Fibroblast of skin of right biceps (primary cell): ENCODE measurements around the gene TCP11.
A peak's percentile ranks its signal among the peaks of the same experiment; 100 is the strongest.

ENCODE experiments used
- DNase-seq: peaks from one replicate; pipeline ENCODE4 v3.0.0-alpha.2; 2013

TCP11 gene

DNA sequence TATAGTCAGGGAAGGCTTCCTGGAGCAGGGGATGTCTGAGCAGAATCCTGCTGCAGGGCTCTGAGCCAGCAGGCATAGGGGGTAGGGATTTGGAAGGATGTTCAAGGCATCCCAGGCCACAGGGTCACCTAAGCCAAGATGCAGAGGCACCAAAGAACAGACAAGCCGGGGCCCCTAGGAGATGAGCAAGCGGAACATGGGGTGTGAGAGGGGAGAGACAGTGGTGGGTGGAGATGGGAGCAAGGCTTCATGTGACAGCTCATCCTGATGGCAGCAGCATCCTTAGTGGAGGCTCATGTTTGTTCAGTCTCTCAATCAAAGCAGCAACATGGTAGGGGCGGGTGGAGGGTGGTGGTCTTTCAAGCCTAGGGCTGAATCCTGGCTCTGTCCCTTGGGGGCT lies 29.8 kb upstream of the TCP11 start:
- DNase-seq: peak; percentile 60

DNA sequence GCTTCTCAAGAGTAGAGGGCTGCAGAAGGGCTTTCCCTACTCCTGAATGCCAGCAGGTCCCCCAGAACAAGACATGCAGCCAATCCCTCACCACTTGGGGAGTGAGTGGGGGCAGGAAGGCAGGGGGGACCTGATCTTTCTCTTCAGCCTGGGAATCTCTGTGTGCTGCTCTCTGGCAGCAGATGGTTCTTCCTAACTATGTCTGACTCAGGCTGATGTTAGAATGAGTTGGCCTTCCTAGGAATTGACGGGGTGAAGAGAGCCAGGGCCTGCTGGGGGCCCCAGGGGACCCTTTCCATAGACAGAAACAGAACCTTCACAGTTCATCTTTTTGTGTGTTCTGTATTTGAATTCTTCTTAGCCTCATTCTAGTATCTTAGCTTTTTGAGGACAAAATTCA lies 29.0 kb upstream of the TCP11 start:
- peak; percentile 87 for DNase-seq

DNA sequence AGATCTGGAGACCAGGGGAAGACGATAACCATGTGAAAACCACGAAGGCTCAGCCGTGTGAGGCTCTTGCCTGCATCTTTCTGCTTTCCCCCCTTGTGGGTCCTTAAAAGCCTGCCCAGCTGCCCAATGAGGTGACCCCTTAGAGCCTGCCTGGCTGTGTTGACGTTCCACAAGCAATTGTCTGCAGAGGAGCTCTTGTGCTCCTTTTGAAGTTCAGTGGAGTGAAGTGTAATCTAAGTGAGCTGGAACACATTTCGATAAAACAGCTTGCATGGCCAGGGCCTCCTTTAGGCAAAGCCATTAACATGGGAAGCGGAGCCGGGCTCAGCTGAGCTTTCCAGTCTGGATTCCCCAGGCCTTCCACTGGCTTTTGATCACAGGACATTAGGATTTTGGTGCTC lies 27.3 kb upstream of the TCP11 start:
- DNase-seq: no peak

DNA sequence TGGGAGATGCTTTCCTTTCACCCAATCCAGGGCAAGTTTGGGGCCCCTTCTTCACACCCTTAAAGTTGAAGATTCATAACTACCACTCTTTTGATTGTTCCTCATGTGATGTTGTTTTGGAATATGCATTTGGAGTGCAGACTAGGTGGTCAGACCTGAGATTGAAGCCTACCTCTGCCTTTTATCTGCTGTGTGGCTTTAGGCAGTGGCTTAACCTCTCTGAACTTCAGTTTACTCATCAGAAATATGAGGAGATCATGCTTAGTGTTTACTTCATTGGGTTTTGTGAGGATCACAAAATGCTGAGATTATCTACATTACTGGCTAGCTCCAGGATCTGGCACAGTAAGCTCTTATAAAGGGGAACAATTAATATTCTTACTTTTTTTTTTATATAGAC lies 26.4 kb upstream of the TCP11 start:
- no peak for DNase-seq

DNA sequence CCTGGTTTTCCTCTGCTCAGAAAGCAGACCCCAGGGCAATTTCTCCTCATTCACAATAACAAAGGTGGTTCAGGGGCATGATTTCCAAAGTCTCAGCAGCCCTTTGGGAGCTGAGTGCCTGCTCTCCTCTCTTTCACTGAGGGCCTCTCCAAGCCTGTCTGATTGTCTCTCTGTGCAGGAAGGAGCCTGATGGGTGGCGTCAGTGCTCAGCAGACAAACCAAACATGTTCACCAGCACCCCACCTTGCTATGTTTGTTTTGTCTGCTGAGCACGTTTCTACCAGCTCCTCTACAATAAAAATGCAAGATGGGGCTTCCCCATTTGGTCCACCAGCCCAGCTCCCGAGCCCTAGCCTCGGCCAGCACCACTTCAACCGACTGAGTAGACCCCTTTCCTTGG lies 25.4 kb upstream of the TCP11 start:
- DNase-seq: no peak

DNA sequence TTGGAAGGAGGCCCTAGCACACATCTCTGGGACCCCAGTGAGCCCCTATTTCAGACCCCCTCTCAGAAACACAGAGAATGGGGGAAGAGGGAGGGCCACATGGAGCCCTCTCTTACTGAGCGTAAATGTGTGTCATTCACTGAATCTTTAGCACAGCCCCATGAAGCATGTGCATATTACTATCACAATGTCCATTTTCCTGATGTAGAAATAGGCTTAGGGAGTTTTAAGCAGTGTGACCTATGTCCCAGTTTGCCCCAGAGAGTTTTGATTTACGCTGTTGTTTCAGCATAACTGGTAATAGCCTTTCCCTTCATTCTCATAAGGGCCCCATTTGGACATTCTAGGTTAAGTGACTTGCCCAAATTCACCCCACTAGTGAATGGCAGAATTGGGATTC lies 25.0 kb upstream of the TCP11 start:
- no peak for DNase-seq

DNA sequence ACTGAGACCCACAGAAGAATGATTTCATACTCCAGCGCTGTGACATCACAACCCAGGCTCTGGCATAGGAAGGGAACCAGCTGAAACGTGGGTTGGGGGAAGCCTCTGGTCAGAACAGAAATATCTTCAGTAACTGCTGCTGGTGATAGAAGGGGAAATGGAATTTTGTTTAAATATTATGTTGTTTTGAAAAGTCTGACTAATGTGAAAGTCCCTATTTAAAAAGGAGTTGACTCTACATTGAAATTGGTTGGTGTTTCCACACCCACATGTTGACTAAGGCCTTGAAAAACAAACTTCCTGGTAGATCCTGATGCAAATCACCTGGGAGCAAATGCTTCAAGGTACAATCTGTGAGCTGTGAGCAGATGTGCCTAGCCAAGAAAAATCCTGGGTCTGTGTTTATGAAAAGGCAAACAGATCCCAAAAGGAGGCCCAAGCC lies 24.5 kb upstream of the TCP11 start:
- peak; percentile 36 for DNase-seq

DNA sequence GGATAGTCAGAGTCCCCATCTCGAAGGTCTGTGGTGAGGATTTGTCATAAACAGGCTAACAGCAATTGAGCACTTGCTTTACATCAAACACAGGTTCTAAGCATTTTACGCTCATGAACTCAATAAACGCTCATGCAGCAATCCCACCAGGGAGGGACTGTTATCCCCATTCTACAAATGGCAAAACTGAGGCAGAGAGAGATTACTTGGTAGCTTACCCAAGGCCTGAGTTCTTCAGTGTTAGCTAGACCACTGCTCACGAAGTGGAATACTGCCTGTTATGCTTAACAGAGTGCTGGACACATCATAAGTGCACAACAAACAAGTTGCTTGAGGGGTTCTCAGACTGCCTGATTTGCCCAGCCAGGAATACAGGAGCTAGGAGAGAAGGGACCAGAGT lies 23.7 kb upstream of the TCP11 start:
- no peak for DNase-seq

DNA sequence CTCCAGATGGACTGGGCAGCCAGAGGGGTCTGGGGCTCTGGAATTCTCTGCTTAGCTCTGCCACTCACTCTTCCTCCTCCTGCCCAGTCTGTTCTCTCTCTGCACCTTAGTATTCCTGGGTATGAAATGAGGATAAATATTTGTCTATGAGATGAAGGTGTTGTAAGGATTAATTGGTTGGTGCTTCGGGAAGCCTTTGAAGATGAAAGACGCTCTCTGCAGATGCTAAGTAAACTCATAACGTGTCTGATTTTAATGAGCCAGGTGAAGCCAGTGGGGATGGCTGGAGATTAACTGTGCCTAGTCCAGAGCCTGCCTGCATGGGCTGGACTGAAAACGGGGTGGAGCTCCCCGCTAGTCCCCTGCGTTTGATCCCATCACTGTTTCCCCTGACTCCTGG lies 23.1 kb upstream of the TCP11 start:
- DNase-seq: no peak

DNA sequence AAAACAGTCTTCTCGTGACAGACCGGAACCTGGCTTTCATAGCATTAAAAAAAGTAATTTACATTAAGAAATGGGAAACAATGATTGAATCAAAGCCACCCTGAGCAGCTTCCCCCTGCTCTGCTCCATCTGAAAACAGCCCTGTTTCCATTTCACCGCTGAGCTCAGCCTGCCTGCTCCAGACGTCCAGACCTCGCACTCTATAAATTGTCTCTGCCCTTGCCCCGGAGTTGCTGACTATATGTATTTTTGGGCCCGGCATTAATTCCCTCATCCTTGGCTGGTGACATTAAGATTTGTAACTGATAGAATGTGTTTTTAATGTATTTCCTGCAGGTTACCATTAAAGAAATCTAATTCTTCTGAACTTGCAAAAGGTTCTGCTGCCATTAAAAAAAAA lies 22.7 kb upstream of the TCP11 start:
- no peak for DNase-seq

DNA sequence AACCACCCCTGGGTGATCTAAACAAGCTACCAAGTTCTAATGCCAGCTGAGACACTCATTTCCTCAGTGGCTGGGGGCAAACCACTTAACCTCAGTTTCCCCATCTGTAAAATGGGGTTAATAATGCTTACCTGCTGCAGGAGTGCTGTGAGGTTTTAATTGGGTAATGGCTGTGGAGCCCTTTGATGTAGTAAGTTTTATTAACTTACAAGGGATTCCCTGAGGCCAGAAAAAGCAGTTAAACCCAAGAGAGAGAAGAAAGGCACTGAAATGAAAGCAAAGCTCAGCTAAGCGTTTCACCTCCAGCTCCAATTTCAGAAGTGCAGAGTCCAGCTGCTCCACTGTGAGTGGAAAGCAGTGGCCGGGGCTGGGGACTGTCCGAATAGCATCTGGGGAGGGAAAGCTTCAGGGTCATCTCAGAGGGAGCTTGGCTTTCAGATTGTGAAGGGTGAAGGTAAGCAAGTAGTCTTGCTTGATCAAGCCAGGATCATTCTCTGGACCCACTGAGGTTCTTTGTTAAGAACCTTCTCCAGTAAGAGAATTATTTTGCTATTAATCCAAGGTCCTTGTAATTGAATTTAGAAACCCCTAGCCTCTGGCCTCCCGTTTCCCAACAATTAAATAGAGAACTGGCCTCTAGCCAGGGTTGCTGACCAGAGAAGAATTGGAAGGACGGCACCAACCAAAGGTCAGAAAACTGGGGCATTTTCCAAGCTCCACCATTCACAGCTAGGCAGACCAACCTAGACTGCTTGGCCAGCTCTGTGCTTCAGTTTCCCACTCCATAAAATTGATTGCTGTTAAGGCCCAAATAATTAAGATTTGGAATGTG lies 20.9 kb upstream of the TCP11 start:
- DNase-seq: no peak

DNA sequence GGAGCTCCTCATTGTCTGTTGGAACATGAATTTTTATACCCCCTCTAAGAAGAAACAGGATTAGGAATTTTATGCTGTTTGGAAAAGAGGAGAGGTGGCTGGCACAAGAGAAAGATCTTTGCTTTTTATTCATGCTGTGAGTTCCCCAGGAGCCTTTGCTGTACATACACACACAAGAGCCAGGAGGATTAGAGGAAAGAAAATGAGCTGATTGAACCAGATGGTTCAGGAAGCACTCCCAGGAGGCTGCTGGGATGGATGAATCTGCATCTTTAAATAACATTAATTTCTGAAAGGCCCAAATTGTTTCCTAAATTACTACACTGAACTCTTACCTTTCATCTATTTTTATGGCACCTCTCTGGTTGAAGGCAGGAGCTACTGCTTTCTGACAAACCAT lies 20.1 kb upstream of the TCP11 start:
- DNase-seq: no peak

DNA sequence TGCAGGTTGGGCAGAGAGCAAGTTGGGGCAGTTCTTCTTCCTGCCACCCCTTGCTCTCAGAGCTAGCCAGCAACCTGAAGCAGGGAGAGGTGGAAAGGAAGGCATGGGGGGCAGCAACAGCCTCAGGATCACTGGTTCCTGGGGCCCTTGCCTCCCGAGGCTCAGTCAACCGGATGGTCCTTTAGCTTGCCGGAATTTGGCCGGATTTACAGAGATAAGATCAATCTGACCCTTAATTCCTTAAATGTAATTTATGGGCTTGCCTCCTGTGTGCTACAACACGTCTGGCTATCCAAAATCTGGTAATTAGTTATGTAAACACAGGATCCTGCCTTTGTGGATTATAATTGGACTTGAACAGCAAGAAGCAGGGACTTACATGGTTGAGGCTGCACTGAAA lies 19.5 kb upstream of the TCP11 start:
- DNase-seq: no peak

DNA sequence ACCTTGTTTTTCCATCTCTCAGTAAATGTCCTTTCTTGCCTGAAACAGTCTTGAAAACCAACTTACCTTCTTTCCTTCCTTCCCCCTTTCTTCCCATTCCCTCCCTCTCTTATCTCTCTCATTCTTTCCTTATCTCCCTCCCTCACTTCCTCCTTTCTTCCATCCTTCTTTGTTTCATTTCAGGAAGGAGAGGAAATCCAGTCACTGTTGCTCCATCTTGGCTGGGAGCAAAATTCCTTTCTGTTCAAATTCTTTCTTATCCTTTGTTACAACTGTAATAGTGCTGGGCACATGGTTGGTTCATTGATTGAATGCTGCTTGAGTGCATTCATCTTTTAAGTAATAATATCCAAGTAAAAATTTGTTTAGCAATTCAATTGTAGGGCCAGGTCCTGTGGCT lies 17.4 kb upstream of the TCP11 start:
- DNase-seq: no peak

DNA sequence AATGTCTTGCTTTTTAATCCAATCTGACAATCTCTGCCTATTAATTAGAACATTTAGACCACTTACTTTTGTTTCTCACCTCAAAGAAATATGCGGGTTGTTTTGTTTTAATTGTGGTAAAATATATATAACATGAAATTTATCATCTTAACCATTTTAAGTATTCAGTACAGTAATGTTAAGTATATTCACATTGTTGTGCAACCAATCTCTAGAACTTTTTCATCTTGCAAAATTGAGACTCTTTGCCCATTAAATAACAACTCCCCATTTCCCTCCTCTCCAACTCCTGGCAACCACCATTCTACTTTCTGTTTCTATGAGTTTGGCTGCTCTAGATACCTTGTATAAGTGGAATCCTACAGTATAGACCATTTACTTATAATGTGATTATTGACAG lies 13.8 kb upstream of the TCP11 start:
- no peak for DNase-seq

DNA sequence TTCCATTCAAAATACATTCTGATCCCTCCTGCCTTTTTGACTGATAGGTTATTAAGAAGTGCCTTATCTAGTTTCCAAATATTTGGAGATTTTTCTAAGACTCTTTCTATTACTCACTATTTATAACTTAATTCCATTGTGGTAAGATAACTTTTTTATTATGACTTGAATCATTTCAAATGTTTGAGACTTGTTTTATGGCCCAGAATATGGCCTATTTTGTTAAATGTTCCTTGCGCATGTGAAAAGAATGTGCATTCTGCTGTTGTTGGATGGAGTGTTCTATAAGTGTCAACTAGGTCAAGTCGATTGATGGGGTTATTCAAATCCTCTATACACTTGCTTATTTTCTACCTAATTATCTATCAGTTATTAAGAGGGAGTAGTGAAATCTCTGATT lies 13.1 kb upstream of the TCP11 start:
- DNase-seq: peak; percentile 66

DNA sequence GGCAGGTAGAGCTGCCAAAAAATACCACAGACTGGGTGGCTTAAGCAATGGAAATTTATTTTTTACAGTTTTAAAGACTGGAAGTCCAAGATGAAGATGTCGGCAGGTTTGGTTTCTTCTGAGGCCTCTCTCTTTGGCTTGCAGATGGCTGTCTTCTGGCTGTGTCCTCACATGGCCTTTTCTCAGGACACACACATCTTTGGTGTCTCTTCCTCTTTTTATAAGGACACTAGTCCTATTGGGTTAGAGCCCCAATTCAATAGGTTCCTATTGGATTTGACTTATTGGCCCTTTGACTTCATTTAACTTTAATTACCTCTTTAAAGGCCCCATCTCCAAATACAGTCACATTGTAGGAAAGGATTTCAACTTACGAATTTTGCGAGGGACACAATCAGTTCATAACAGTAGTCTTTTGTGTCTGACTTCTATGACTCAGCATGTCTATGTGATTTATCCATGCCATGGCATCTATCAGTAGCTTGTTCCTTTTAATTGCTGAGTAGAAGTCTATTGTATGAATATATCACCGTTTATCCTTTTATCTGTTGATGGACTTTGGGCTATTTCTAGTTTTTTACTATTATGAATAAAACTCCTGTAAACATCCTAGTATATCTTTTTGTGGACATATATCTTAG lies 11.0 kb upstream of the TCP11 start:
- peak; percentile 37 for DNase-seq

DNA sequence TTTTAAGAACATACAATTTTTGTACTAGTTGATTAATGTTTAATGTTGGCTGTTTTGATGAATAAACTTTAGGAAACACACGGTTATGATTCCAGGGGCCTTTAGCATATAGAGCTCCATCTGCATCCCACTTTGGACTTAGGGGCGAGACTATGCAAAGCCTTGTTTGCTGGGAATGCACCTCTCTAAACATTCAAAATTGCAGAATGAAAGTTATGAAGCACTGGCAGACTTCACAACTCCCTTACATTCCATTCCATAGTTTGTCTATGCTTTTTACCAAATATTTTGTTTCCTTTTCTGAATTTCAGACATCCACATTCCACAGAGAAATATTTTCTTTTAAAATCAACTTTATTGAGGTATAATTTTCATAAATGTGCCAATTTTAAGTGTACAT lies 10.3 kb upstream of the TCP11 start:
- no peak for DNase-seq

DNA sequence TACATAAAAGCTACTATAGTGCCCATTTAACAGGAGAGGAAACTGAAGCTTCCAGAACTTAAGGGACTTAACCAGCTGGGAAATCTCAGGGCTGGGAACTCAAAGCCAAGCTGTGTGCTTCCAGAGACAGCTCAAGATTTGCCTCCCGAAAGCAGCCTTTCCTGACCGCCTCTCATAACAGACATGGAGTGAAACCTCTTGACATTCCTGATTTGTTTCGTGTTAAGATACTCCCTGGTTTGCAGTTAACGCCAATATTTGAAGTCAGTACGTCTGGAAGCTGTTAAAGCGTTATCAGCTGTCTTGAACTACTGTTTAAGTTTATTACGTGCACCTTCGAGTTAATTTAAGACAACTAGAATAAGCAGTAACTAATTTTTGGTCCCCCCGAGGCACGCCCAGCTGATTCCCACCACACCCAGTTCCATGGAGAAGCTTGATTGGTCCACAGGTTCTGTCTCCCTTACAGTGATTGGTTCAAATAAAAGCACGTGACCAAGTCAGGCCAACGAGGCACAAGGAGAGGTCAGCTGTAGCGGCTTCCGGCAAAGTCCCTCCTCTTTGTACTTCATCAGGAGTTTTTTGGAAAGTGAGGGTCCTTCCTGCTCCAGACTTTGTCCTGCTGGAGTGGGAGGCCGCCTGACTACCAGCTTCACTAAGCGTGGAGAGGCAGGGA lies 8.9 kb upstream of the TCP11 start:
- DNase-seq: peak; percentile 33

DNA sequence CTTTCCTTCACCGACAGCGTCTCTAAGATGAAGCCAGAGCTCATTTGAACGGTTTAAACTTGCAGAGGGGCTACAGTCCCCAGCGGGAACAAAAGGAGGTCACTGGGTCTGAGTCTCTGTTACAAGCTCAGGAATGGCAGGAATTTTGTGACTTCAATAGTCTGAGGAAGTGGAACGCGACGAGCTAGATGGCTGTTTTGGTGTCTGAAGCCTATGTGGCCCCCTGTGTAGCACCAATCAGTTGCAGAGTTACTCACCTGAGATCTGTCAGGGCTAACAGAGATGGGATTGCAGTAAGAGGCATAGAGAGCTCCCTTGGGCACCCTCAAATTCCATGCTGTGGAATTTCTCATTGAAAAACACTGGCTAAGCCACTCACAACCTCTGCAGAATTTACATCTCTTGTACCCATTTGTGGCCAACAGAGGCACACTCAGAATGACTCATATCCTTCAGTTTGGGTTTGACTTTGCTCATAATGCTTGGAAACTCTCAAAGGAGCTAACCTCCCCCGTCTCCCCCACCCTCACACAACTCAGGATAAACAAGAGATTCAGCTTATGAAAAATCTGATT lies 7.1 kb upstream of the TCP11 start:
- peak; percentile 93 for DNase-seq

DNA sequence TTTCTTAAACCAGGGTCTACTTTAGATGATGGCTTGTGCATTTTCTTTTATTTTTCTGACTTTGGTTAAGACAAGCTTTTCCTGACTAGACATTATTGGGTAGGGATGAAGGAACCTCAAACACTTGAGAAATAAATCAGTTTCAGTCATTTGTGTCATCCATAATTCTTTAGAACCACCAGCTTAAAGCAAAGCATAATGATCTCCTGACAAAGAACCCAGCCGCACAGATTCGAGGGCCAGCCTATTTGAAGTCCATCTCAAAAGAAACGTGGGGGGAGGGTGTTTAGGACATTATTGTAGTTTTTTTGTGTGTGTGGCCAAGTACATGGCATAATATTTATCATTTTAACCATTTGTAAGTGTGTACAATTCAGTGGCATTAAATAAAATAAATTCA lies 6.3 kb upstream of the TCP11 start:
- no peak for DNase-seq

DNA sequence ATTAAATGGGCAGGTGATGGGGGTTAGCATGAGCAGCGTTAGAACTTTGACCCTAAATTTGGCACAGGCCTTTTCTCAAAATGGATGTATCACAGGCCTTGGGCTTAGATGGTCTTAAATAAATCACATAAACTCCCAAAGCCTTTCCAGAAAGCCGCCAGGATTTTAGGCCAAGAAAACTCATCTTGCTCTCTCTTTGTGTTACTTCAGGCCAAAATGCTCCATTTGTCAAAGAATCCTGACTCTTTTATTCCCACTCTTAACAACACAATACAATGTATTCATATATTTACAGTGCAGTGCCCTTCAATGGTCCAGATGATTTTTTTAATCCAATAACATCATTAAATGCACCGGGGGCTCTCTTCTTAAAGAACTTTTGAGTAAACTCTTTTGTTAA lies 5.9 kb upstream of the TCP11 start:
- DNase-seq: no peak

DNA sequence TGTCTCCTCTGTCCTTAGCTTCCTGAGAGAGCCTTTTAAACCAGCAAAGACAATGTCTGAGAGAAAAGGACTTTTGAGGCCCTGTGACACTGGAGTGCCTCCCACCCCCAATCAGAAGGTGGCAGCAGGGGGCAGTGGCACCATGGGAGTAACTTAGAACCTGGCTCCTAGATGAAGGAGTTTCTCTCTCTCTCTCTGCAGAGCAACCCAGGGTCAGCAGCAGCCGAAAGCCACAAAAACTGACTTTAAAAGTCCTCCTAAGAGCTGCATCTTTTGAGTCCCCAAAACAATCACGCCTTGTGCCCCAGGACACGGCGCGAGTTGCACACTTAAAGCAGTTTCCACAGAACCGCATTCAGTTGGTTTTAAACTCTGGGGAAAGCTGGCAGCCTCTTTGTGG lies 5.3 kb upstream of the TCP11 start:
- peak; percentile 69 for DNase-seq

DNA sequence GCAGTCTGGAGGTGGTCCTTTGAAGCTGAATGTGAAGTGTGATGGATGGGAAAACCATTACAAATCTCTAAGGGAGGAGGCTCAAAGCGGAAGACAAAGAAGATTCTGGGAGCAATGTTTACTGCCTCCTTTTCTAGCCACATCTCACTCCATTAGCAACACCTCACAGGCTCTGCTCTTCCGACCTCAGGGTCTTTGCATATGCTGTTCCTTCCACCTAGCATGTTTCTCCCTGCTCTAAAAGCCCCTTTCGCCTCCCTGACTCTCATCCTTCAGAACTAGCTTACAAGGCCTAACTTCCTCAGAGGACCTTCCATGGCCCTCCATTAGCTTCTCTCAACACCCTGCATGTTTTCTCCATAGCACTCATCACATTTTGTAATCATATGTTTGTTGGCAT lies 4.6 kb upstream of the TCP11 start:
- DNase-seq: no peak
